Ramos (cell line): ENCODE data around the gene PITX1.

Experiments
- in situ Hi-C: fragments of 300-500 bp; cut with MboI; formaldehyde crosslinking; loops from one replicate; pipeline ENCODE4 v1.14.3; 2022; ENCODE audit warnings: low sequenced_read_pairs; ENCODE audit not compliant: unreplicated experiment

PITX1 gene

GRCh38 chr5:135062216-135063055 lies 28.4 kb upstream of the PITX1 start:
- in situ Hi-C loops = no loop called here

- in situ Hi-C loops = no loop called here
Measured at GRCh38 chr5:135061001-135061400, 27.0 kb upstream of the PITX1 start.

- in situ Hi-C loops = no loop called here
Measured at GRCh38 chr5:135060021-135060420, 26.0 kb upstream of the PITX1 start.

GRCh38 chr5:135059000-135059923 lies 25.2 kb upstream of the PITX1 start:
- in situ Hi-C loops = no loop called here

GRCh38 chr5:135058331-135058732 lies 24.3 kb upstream of the PITX1 start:
- in situ Hi-C loops = no loop called here

GRCh38 chr5:135057233-135057632 lies 23.2 kb upstream of the PITX1 start:
- in situ Hi-C loops = no loop called here

GRCh38 chr5:135056316-135057030 lies 22.4 kb upstream of the PITX1 start:
- in situ Hi-C loops = no loop called here

GRCh38 chr5:135055396-135055795 lies 21.4 kb upstream of the PITX1 start:
- in situ Hi-C loops = no loop called here

GRCh38 chr5:135054546-135054945 lies 20.5 kb upstream of the PITX1 start:
- in situ Hi-C loops = no loop called here

- in situ Hi-C loops = no loop called here
Measured at GRCh38 chr5:135053989-135054388, 20.0 kb upstream of the PITX1 start.

GRCh38 chr5:135053278-135053677 lies 19.2 kb upstream of the PITX1 start:
- in situ Hi-C loops = no loop called here

- in situ Hi-C loops = no loop called here
Measured at GRCh38 chr5:135052511-135053145, 18.6 kb upstream of the PITX1 start.

GRCh38 chr5:135051872-135052271 lies 17.8 kb upstream of the PITX1 start:
- in situ Hi-C loops = no loop called here

GRCh38 chr5:135051399-135051798 lies 17.4 kb upstream of the PITX1 start:
- in situ Hi-C loops = no loop called here

- in situ Hi-C loops = no loop called here
Measured at GRCh38 chr5:135050244-135050767, 16.3 kb upstream of the PITX1 start.

GRCh38 chr5:135048930-135049329 lies 14.9 kb upstream of the PITX1 start:
- in situ Hi-C loops = no loop called here

- in situ Hi-C loops = no loop called here
Measured at GRCh38 chr5:135048286-135048685, 14.3 kb upstream of the PITX1 start.

GRCh38 chr5:135047347-135047695 lies 13.3 kb upstream of the PITX1 start:
- in situ Hi-C loops = no loop called here

GRCh38 chr5:135046661-135047346 lies 12.8 kb upstream of the PITX1 start:
- in situ Hi-C loops = no loop called here
